ENCODE data around the gene ZNF710. TPM values are rescaled to one million over a fixed set of nuclear protein-coding genes. Genes with fewer than 3 reads are reported as not detected.

ZNF710 gene
- total and polyA plus RNA-seq, 2 of the 8 experiments (the other 6 are each of a cell fraction or from before 2014, with no cell fraction given) = 10.5 to 24.0 TPM

GRCh38 chr15:89985111-89985510, 16.0 kb upstream of the ZNF710 start:
- Histone ChIP-seq H3K23ac (ENCODE audit: insufficient read length) (no peak overlapping the region), H4K8ac (ENCODE audit: extremely low read depth, insufficient read depth, low read length) (no peak overlapping the region), H2AK5ac (ENCODE audit: low read depth, low read length) (no peak overlapping the region; the same call in 1 of the 2 replicates), H3K9ac (replicated peaks in 1 of 4; ENCODE audit: extremely low read depth in 1 of 4, low read depth in 3 of 4, low read length in 3 of 4) (no peak overlapping the region), H3K4ac (replicated peaks; ENCODE audit: insufficient read length, low read depth, low read length) (no peak overlapping the region), H3K27me3 (replicated peaks in 1 of 4; ENCODE audit: control insufficient read depth in 3 of 4, extremely low read depth in 1 of 4, insufficient read depth in 3 of 4, low read length in 3 of 4) (peaks cover 18 to 43% (median 38%) of the 10 kb centered on the region in 4 experiments), H2AFZ (ENCODE audit: low read length) (no peak overlapping the region), H3K9me3 (ENCODE audit: insufficient read depth in 2 of 2, low read depth in 1 of 2, low read length in 1 of 2) (peaks cover 0 to 5% of the 10 kb centered on the region in 2 experiments; a peak in 1 of 4 replicates), H4K5ac (ENCODE audit: insufficient read length, low read depth, low read length) (no peak overlapping the region), H3K79me1 (ENCODE audit: low read depth, low read length) (no peaks in the 10 kb centered on the region), H3K27ac (ENCODE audit: low read depth, low read length) (no peak overlapping the region), H3K18ac (ENCODE audit: extremely low read depth, low read length) (no peak overlapping the region), H2BK12ac (ENCODE audit: low read depth, low read length) (no peak overlapping the region), H3K14ac (ENCODE audit: insufficient read length) (no peak overlapping the region), H4K20me1 (replicated peaks in 1 of 2; ENCODE audit: control insufficient read depth in 1 of 2, insufficient read depth in 2 of 2, low read length in 2 of 2) (peaks cover 3 to 7% of the 10 kb centered on the region in 2 experiments), H3K79me2 (ENCODE audit: control insufficient read depth in 1 of 2, insufficient read depth in 2 of 2, low read length in 2 of 2) (no peaks in the 10 kb centered on the region), H3K4me2 (ENCODE audit: insufficient read depth in 1 of 2, low read depth in 2 of 2, low read length in 2 of 2) (no peak overlapping the region), H2BK5ac (ENCODE audit: low read depth, low read length) (no peak overlapping the region), H3K36me3 (ENCODE audit: control insufficient read depth in 2 of 4, insufficient read depth in 4 of 4, low read length in 3 of 4) (0 out of 8 replicates have a peak, but pooled peaks cover 0 to 3% (median 0%) of the 10 kb centered on the region in 4 experiments), H4K91ac (replicated peaks; ENCODE audit: insufficient read length, low read length) (no peak overlapping the region), H3K4me1 (replicated peaks in 1 of 4; ENCODE audit: control insufficient read depth in 3 of 4, insufficient read depth in 4 of 4, low read length in 3 of 4) (peaks cover 0 to 8% (median 2%) of the 10 kb centered on the region in 4 experiments; a peak in 4 of 7 replicates), H3K56ac (replicated peaks; ENCODE audit: insufficient read length, low read depth, low read length) (no peak overlapping the region), H2BK120ac (replicated peaks; ENCODE audit: low read depth, low read length) (no peak overlapping the region), H3K4me3 (ENCODE audit: extremely low read depth in 1 of 4, insufficient read depth in 2 of 4, low read depth in 3 of 4, low read length in 4 of 4) (no peak overlapping the region), H3K23me2 (ENCODE audit: low read depth, low read length) (no peaks in the 10 kb centered on the region), H2BK15ac (ENCODE audit: low read length) (no peak overlapping the region), H2BK20ac (ENCODE audit: low read length) (no peak overlapping the region)
- ChIA-PET CTCF (ENCODE audit: partially characterized antibody) (interaction anchor here (0.6 to 7.8 kb wide), 5 partner anchors 11 to 262 kb away, joined by 3 to 45 read pairs (median 6); no protein-coding TSS in a partner anchor), POLR2A (ENCODE audit: partially characterized antibody) (interaction anchor here (1.1 to 2.8 kb wide), 3 partner anchors 13 to 17 kb away, joined by 3 to 19 read pairs (median 4); partner anchors contain the start of gene ZNF710)
- WGBS, 2 experiments (ENCODE audit: extremely low coverage in 1 of 2, insufficient coverage in 1 of 2, insufficient read length in 1 of 2, insufficient replicate concordance in 2 of 2, low coverage in 1 of 2, low lambda C conversion rate in 2 of 2, missing lambda C conversion rate in 1 of 2) = 89% methylated on average over 3 of the region's 3 CpGs; no CpG with 5 or more reads in 1 of the 2 experiments
- no peak for FAIRE-seq
- no peak for DNase-seq (ENCODE audit: low read depth in 1 of 2, low spot score in 2 of 2)
- no peak for TF ChIP-seq NANOG (IDR thresholded peaks at IDR 0.05; ENCODE audit: insufficient read depth, low read depth, low read length, poor library complexity, severe bottlenecking)
- TF ChIP-seq SAP30 (IDR thresholded peaks at IDR 0.05; ENCODE audit: insufficient read depth, insufficient replicate concordance, low read length) = no peak
- no peak for TF ChIP-seq POLR2AphosphoS5 (IDR thresholded peaks at IDR 0.05; ENCODE audit: low read depth, low read length)
- no peak for TF ChIP-seq RBBP5 (IDR thresholded peaks at IDR 0.05; ENCODE audit: borderline replicate concordance, low read depth, low read length)
- TF ChIP-seq E2F6 (IDR thresholded peaks at IDR 0.05) = no peak
- no peak for TF ChIP-seq TAF1 (IDR thresholded peaks at IDR 0.05; ENCODE audit: low read depth, low read length)
- no peak for TF ChIP-seq KDM1A (IDR thresholded peaks at IDR 0.05; ENCODE audit: borderline replicate concordance, low read length)
- no peak for TF ChIP-seq CREB1 (IDR thresholded peaks at IDR 0.05)
- no peak for TF ChIP-seq JUN (IDR thresholded peaks at IDR 0.05; ENCODE audit: low read depth, low read length)
- no peak for TF ChIP-seq TEAD4 (IDR thresholded peaks at IDR 0.05; ENCODE audit: low read depth, low read length)
- no peak for TF ChIP-seq CHD2 (IDR thresholded peaks at IDR 0.05; ENCODE audit: low read length)

Measured in H1 (cell line).